Measurements from ENCODE around the gene DNAJA4. TPM values are rescaled to one million over a fixed set of nuclear protein-coding genes. Genes with fewer than 3 reads are reported as not detected.
"Not testable (repeated sequence)": the region's sequence is repeated elsewhere in the genome, so short reads cannot be mapped to it uniquely, and the experiment has no call there.

Gene DNAJA4
- total RNA-seq, 1 donor from 2014 or later, result 39.5 TPM

DNA sequence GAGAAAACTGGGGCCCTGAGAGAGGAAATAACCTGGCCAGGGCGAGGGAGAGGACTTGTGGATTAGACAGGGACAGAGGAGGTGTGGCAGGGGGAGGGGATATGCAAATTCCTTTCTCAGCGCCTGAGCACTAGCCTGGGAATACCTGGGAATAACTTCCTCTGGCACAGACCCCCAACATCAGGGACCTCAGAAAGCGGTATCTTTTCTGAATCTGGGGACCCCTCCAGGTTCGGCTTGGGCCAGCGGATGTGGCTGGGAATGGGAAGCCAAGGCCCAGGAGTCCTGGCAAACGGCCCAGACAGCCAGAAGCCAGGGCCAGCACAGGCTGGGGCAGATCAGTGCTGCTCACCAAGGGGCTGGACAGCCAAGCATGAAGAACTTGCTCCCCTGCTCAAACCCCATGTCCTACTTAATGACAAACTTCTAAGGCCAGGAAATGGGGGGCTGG is 20.8 kb upstream of the DNAJA4 start:
- intact Hi-C loops (cut with micrococcal nuclease), result loop anchor here (5.0 kb wide), 1 partner anchor 46 kb away; no protein-coding TSS in a partner anchor

DNA sequence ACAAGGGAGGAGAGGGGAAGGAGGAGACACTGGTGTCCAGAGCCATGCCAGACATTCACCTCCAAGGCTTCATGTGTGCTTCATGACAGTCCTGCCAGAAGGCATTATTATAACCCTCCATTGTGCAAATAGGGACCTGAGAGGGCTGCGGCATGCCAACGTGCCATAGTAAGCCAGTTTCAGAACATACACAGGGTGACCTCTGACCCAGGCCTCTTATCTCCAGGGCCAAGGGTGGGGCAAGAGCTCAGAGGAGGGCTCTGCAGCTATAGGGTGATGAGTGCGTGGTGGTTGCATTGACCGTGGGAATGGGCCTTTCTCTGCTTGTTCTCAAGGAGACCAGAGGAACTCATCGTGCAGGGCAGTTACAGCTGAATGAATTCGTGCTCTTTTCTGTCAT is 20.3 kb upstream of the DNAJA4 start:
- intact Hi-C loops (cut with micrococcal nuclease), result loop anchor here (5.0 kb wide), 1 partner anchor 47 kb away; no protein-coding TSS in a partner anchor

DNA sequence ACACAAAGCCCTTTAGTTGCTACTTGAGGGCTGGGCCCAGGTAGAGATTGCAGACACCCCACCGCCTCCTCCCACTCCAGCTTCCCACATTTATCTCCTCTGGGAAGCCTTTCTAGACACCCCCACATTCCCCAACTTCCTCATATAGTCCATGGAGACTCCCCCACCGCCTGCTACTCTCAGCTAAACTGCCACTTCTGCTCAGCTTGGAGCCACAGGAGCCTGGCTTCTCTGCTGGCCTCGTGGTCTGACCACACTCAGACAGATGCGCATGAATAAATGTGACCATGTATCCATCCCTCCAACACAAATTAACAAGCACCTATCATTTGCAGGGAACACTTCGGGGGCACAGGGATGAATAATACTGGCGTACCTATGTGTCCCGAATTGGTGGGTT is 19.5 kb upstream of the DNAJA4 start:
- intact Hi-C loops (cut with micrococcal nuclease), result loop anchor here (5.0 kb wide), 1 partner anchor 48 kb away; no protein-coding TSS in a partner anchor

DNA sequence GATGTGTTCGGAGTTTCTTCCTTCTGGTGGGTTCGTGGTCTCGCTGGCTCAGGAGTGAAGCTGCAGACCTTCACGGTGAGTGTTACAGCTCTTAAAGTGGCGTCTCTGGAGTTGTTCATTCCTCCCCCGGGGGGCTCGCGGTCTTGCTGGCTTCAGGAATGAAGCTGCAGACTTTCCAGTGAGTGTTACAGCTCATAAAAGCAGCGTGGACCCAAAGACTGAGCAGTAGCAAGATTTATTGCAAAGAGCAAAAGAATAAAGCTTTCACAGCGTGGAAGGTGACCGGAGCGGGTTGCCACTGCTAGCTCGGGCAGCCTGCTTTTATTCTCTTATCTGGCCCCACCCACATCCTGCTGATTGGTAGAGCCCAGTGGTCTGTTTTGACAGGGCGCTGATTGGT is 19.0 kb upstream of the DNAJA4 start:
- intact Hi-C loops (cut with micrococcal nuclease), result not testable (repeated sequence)

DNA sequence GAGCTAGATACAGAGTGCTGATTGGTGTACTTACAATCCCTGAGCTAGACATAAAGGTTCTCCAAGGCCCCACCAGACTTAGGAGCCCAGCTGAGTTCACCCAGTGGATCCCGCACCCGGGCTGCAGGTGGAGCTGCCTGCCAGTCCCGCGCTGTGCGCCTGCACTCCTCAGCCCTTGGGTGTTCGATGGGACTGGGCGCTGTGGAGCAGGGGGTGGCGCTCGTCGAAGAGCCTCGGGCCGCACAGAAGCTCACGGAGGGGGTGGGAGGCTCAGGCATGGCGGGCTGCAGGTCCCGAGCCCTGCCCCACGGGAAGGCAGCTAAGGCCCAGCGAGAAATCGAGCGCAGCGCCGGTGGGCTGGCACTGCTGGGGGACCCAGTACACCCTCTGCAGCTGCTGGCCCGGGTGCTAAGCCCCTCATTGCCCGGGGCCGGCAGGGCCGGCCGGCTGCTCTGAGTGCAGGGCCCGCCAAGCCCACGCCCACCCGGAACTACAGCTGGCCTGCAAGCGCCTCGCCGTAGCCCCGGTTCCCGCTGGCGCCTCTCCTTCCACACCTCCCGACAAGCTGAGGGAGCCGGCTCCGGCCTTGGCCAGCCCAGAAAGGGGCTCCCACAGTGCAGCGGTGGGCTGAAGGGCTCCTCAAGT is 18.3 kb upstream of the DNAJA4 start:
- intact Hi-C loops (cut with micrococcal nuclease), result not testable (repeated sequence)

DNA sequence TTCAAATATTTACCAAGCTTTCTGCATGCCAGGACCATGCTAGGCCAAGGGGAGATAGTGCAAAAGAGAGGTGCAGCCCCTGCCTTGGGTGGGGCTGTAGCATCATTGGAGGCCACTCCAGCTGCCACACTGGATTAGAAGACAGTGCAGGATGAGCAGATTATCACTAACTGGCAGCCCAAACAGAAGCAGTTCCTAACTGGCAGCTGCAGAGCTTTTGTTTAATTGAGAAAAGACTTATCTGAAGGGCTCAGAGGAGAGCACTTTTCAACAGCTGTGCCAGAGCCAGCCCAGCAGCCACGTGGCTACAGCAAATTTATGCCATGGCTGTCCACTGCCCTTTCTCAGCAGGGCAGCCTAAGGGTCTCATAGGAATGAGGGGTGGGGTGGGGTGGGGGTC is 16.5 kb upstream of the DNAJA4 start:
- intact Hi-C loops (cut with micrococcal nuclease), result no loop called here

DNA sequence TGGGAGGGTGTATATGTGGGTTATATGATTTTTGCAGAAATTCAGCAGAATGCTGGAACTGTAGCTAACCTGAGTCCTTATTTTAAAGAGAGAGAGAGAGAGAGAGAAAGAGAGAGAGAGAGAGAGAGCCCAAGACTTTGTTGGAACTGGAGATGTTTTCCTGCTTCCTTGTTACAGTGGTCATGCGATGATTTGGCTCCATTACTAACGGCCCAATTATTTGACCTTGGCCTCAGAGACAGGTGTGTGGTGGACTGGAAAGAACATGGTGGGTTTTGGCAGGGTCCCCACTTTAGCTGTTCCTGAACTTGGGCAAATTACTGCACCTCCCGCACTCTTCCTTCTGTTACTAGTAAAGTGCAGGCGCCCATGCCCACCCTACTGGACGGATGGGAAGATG is 15.2 kb upstream of the DNAJA4 start:
- intact Hi-C loops (cut with micrococcal nuclease), result no loop called here

DNA sequence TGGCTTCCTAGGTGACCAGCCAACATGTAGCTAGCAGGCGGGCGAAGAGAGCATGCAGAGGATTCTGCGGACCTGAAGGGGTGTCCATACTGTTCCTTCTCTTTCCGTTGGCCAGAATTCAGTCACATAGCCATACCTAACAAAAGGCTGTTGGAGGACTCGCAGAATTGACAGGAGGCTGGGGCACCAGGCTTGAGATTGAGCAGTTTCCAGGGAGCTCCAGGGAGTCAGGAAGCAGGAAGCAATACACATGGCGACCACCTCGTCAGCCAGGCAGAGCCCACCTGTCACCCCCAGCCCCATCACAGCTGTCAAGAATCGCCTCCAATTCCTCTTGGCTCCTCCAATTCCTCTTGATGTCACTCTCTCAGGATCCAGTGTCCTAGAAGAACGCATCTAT is 13.2 kb upstream of the DNAJA4 start:
- intact Hi-C loops (cut with micrococcal nuclease), result no loop called here

DNA sequence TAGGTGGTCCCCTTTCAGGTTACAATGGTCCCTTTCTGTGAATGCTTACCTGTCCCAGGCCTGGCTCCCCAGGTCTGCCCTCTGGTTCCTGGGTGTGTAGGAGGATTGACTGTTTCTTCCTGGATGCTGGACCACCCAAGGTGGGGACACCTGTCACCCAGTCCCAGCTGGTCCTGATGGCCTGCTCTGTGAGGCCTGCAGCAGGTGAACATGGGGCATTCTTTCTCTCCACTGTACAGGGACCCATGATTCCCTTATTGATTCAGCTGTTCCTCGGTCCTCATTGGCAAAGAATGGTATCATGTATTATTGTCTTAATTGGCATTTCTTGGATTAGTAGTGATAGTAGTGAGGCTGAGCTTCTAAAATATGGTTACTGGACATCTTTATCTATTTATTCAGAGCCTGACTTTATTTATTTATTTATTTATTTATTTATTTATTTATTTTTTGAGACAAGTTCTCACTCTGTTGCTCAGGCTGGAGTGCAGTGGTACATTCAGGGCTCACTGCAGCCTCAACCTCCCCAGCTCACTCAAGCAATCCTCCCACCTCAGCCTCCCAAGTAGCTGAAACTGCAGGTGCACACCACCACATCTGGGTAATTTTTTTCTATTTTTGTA is 8.8 kb upstream of the DNAJA4 start:
- intact Hi-C loops (cut with micrococcal nuclease), result no loop called here

DNA sequence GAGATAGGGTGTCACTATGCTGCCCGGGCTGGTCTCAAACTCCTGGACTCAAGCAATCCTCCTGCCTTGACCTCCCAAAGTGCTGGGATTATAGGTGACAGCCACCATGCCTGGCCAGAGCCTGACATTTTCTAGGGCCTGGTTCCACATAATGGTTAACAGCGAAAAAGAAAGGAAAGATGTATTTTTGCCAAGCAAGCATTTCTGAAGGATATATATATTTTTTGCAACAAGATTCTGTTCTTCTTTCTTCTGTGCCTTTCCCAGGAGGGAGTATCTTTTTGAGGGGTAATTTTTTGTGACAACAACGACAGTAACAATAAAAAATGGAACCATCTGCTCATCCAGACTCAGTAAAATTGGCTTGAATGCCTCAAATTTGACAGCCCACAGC is 8.3 kb upstream of the DNAJA4 start:
- intact Hi-C loops (cut with micrococcal nuclease), result no loop called here

DNA sequence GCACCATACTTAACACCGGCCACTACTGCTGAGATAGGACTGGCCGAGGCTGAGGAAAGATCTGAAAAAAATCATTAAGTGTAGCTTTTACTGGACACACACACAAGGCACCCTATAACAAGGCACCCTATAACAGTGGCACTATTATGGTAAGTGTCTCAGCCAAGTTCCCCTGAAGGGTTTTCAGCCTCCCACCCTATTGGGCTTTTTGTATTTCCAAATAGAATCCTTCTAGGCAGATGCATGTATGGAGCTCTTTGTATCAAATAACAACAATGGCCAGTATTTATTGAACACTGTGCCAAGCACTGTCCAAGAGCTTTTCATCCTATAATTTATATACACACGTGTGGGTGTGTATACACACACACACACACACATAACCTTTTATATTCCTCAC is 6.7 kb upstream of the DNAJA4 start:
- intact Hi-C loops (cut with micrococcal nuclease), result no loop called here

DNA sequence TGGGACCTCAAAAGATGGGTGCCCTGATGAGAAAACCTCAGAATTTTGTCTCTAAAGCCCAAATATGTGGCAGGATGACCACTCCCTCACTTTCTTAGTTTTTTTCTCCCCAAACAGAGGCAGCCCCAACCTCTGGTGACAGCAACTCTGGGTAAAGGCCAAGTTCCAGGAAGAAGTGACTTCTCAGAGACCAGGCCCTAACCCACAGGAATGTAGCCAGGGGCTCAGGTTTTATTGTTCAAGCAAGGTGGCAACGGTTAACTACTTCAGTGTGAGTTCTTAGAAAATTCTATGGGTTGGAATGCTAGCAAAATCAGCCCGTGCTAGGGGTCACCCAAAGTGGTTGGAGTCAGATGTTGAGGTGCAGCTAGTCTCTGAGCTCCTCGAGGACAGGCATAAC is 5.1 kb upstream of the DNAJA4 start:
- intact Hi-C loops (cut with micrococcal nuclease), result no loop called here

DNA sequence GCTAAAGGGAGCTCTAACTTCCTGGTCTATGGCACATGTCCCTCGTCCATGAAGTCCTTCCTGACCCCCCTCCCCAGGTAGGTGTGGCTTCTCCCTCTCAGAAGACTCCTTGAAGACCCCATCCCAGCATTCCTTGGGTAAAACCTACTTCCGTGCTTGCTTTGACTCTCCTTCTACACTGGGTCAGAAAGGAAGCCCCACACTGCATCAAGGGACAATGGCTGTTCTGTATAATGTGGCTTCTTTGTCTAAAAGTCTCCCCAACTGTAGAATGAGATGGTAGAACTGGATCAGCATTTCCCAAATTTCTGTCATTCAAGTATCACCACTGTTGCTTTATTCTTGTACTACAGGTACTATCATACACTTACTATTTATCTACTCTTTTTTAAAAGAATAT is 3.9 kb upstream of the DNAJA4 start:
- intact Hi-C loops (cut with micrococcal nuclease), result no loop called here

DNA sequence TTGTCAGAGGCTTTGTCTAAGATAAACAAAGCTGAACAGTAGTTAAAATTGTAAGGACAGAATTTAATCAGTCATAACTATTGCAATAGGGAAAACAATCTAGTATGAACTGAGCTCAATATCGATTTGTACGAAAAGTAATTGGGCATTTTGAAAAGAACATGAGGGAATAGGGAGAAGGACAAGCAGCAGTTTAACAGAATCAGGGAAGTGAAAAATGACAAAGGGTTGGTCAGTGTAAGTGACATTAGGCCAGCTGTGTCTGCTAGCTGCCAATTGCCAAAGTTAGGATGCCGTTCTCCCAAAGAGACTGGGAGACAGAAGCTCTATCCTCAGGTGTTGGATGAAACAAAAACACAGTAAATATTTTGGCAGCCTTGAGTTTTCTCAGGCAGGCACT is 3.3 kb upstream of the DNAJA4 start:
- intact Hi-C loops (cut with micrococcal nuclease), result no loop called here

DNA sequence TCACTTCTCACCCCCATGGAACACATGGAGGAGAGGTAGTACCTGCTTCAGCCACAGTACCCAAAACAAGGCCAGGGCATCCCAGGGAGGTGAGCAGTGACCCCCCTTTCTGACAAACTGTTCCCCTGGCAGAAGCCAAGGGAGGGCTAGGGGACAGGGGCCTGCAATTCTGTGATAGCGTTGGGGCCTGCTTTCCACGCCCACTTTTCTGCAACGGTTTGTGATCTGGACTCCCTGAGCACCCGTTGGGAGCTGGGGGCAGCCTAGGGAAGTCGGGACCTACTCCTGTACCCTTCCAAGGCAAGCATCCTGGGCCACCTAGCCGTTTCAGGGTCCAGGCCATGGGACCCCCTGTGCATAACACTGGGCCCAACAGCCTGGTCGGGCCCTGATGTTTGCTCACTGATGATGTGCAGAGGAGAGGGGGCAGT is 996 bp upstream of the DNAJA4 start:
- intact Hi-C loops (cut with micrococcal nuclease), result no loop called here

DNA sequence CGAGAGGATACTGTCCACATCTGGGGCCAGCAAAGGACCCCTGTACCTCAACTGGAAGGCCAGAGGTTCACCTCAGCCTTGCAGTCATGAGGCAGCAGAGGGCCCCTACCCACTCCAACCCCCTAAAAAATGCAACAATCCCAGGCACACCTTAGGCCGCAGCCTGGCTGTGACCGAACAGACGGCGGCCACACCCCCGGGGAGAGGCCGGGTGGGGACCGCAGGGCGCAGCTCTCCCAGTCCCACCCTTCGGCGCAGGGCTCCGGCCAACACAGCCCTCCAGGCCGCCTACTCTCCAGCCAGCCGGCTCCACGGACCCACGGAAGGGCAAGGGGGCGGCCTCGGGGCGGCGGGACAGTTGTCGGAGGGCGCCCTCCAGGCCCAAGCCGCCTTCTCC is 457 bp upstream of the DNAJA4 start:
- intact Hi-C loops (cut with micrococcal nuclease), result loop anchor here (2.0 kb wide), 1 partner anchor 35 kb away; the partner anchor contains the start of gene SKIC8

DNA sequence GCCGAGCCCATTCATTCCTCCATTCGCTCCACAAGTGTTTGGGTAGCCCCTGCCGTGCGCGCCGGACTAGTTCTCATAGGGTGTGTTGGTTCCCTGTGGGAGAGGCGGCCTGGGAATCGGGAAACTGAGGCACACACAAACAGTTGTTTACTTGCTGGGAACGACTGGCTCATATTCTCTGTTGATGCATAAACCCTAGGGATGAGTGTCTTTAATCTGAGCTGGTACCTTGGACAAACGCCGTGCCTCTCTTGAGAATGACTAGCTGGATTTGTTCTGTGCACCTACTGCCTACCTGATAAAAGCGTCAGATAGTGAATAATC is 737 bp downstream of the DNAJA4 start:
- intact Hi-C loops (cut with micrococcal nuclease), result loop anchor here (2.0 kb wide), 1 partner anchor 34 kb away; the partner anchor contains the start of gene SKIC8

DNA sequence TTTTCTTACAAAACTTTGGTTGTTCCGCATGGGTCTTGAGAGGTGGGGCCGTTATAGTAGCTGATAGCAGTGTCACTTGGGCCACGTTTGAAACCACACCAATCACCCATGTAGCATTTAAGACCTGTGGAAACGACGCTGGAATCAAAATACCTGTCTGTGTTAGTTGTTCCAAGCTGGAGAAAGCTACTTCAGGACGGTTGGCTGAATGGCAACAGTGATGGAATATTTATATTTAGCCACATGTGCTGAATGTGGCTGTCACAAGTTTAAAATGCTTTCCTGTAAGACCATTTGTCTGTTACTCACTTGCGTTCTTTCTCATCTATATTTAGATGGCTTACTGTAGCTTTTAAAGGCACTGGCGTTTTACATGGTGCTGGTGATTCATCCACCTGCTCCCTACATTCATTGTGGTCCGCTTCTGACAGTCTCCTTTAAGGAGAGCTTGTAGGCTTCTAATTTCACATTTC is 1.4 kb downstream of the DNAJA4 start:
- intact Hi-C loops (cut with micrococcal nuclease), result loop anchor here (2.0 kb wide), 1 partner anchor 33 kb away; the partner anchor contains the start of gene SKIC8

DNA sequence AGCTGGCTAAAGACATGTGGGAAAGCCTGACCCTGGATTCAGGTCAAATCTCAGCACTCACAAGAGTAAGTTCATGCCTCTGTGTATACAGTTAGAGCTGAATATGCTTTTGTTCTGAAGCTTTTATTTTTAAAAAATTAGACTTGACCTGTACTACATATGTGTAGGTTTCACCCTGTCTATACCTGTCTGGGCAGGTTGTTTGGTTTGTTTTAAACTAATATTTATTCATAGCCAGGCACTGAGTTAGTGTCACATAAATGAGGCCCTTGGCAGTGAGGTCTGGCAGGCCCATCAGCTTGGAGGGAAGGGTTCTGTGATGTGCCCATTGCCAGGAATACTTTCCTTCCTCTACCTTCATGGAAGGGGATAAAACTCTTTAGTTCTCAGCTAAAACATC is 1.9 kb downstream of the DNAJA4 start:
- intact Hi-C loops (cut with micrococcal nuclease), result no loop called here

DNA sequence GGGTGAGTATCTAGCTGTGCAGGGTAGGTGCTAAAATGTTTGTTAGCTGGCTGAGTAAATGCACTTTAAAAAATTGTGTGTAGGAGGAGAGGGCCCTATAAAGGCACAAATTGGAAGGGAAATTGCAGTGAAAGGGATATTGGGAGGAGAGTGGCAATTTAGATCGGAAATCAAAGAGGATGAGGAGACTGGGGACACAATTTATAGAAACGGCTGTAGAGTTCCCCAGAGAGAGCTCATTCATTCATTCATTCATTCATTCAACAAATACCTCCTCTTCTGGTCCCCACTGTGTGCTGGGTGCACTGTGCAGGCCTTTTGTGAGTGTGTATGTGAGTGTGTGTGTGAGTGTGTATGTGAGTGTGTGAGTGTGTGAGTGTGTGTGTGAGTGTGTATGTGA is 2.4 kb downstream of the DNAJA4 start:
- intact Hi-C loops (cut with micrococcal nuclease), result no loop called here

DNA sequence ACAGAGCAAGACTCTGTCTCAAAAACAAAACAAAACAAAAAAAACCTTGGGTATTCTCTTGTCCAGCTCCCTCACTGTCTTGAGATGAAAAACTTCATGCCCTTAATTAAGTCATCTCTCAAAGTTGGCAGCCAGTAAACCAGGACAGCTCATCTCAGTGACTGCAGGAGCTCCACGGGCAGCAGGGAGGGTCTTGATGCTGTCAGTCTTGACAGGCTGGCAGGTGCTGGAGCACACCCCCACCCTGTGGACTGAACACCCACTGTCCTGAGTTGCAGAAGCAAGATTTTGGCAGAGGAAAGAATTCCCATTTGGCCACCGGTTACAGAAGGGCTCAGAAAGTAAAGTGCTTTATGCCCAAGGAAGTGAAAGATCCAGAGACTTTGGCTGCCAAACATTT is 8.0 kb downstream of the DNAJA4 start:
- intact Hi-C loops (cut with micrococcal nuclease), result no loop called here

DNA sequence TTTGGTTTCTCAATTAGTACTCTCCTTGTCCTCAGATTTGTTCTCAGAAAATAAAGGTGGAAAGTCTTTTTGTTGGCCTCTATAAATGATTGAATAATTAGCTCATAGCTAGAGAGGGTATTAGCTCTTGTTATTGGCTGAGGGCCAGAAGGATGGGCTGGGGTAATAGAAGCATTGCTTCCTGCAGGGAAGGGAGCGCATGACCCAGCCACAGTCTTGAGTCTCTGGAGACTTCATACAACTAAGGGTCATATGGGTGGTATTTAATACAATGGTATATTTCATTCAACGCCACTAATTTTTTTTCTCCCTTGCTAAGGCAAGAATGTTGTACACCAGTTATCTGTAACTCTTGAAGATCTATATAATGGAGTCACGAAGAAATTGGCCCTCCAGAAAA is 8.4 kb downstream of the DNAJA4 start:
- intact Hi-C loops (cut with micrococcal nuclease), result no loop called here

DNA sequence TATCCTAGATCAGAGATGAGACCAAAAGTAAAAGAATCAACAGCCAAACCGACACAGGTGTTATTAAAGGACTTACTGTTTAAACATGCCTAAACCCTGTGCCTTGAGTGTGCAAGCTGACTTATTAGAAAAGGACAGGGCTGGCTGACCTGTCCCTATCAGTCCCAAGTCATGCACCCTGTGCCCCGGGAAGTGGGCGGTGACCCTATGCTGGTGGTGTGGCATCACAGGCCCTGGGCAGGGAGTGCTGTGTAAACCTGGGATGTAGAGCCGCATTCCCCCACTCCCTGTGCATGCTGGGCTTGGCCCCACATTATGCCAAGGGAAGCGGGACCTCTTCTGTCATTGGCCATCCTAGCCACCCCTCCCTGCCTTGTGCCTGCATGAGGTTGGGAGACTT is 10.6 kb downstream of the DNAJA4 start:
- intact Hi-C loops (cut with micrococcal nuclease), result no loop called here

Data from T-helper 2 cell treated with Interferon-gamma antibody and Interleukin-4, amounts not matched to agents 100 ng/mL and 5 ng/mL, for 36 hours (primary cell).